Colonic mucosa (tissue), 4 donors: ENCODE measurements around the gene CRTC1. TPM values are rescaled to one million over a fixed set of nuclear protein-coding genes. Genes with fewer than 3 reads are reported as not detected.

Source experiments
- DNase-seq: peaks from one replicate; pipeline ENCODE4 v3.0.0-alpha.2; 2020
- H3K27ac ChIP-seq: fragments of 200-600 bp; one replicate; pipeline ENCODE4 v1.8.0; 2021
- H3K27me3 ChIP-seq: fragments of 200-600 bp; one replicate; pipeline ENCODE4 v1.8.0; 2021
- H3K36me3 ChIP-seq: fragments of 200-600 bp; one replicate; pipeline ENCODE4 v1.8.0; 2021
- H3K4me1 ChIP-seq: fragments of 200-600 bp; one replicate; pipeline ENCODE4 v1.8.0; 2021; ENCODE audit warnings: mild to moderate bottlenecking
- H3K4me3 ChIP-seq: fragments of 200-600 bp; one replicate; pipeline ENCODE4 v1.8.0; 2021
- H3K9ac ChIP-seq, 2 donors: one replicate each; pipeline ENCODE4 v1.7.0; 2013; ENCODE audit warnings: control low read depth in 2 of 2, low read depth in 2 of 2, low read length in 2 of 2
- H3K9me3 ChIP-seq: fragments of 200-600 bp; one replicate; pipeline ENCODE4 v1.8.0; 2021
- CTCF ChIP-seq: fragments of 200-600 bp; IDR thresholded peaks from one replicate; pipeline ENCODE4 v1.8.0; 2022; ENCODE audit warnings: antibody characterized with exemption, mild to moderate bottlenecking
- intact Hi-C: fragments of 100-400 bp; cut with DNase I; formaldehyde crosslinking; loops from one replicate; pipeline ENCODE4 v1.14.1; 2022
- total RNA-seq, 2 donors: library from RNA; stranded (reverse); fragmentation: NEBNext Ultra II Directional in 1 of 2; extraction: Animal tissue kit (Norgen Biotek cat#: 25700) in 1 of 2; gene quantifications; one replicate each; pipeline ENCODE4 v1.2.1, GENCODE V29; 2021
- donor health status: healthy.
- donor health status: DM: no; HTN: no; CAD: no.
- donor health status: DM: no; HTN: no; CAD: no.

Gene CRTC1
- total RNA-seq, 2 donors from 2014 or later = 7.6 to 10.3 TPM

DNA sequence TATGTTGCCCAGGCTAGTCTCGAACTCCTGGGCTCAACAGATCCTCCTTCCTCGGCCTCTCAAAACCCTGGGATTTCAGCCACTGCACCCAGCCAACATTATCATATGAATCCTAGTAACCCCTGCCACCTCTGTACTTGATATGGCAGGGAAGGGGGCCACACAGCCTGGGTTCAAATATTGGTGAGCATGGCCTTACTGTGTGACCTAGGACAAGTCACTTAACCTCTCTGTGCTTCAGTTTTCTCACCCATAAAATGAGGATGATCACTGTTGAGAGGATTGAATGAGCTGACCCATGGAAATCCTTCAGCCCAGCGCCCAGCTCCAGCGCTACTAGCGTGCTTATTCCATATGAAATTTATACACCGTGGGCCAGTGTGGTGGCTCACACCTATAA lies 111.2 kb downstream of the CRTC1 start:
- peaks cover 44% of the 10 kb centered on the region for H3K27me3 ChIP-seq
- intact Hi-C loops = no loop called here
- H3K36me3 ChIP-seq = no peaks in the 10 kb centered on the region
- peaks cover 3% of the 10 kb centered on the region for H3K4me1 ChIP-seq
- no peak for DNase-seq
- no peaks in the 10 kb centered on the region for H3K9me3 ChIP-seq
- TF ChIP-seq CTCF = no peak
- no peak overlapping the region for H3K9ac ChIP-seq
- H3K4me3 ChIP-seq = no peak overlapping the region
- no peak overlapping the region for H3K27ac ChIP-seq

GRCh38 chr19:18795540-18795939 lies 112.1 kb downstream of the CRTC1 start:
- Histone ChIP-seq H3K4me3 (no peak overlapping the region), H3K4me1 (no peaks in the 10 kb centered on the region), H3K9ac (no peak overlapping the region), H3K36me3 (no peaks in the 10 kb centered on the region), H3K27me3 (peaks cover 35% of the 10 kb centered on the region), H3K27ac (no peak overlapping the region), H3K9me3 (no peaks in the 10 kb centered on the region)
- TF ChIP-seq CTCF = no peak
- DNase-seq = no peak
- intact Hi-C loops = no loop called here

DNA sequence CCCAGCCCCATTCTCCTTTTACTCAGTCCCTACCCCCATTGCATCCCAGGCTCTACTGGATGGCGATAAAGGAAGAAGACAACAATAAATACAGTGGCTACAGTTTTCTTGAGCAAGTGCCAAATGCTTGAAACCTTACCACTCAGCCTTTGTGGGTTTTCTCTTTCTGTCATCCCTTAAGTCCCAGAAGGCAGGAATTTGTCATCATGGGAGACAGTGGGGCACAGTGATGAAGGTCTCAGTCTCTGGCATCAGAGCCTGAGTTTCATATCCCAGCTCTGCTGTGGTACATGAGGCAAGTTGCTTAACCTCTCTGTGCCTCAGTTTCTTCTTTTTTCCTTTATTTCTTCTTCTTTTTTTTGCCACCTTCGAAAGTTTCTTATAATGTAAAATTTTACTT lies 112.8 kb downstream of the CRTC1 start:
- H3K9me3 ChIP-seq = no peaks in the 10 kb centered on the region
- H3K36me3 ChIP-seq = no peaks in the 10 kb centered on the region
- H3K9ac ChIP-seq = no peak overlapping the region
- DNase-seq = no peak
- no peak for TF ChIP-seq CTCF
- H3K27ac ChIP-seq = no peak overlapping the region
- H3K27me3 ChIP-seq = peaks cover 28% of the 10 kb centered on the region
- H3K4me3 ChIP-seq = no peak overlapping the region
- no peaks in the 10 kb centered on the region for H3K4me1 ChIP-seq
- intact Hi-C loops = no loop called here

- no peaks in the 10 kb centered on the region for H3K9me3 ChIP-seq
- peaks cover 13% of the 10 kb centered on the region for H3K27me3 ChIP-seq
- intact Hi-C loops = no loop called here
- no peak overlapping the region for H3K27ac ChIP-seq
- H3K4me1 ChIP-seq = no peaks in the 10 kb centered on the region
- no peak overlapping the region for H3K9ac ChIP-seq
- peak; percentile 52 for DNase-seq
- no peak for TF ChIP-seq CTCF
- H3K4me3 ChIP-seq = no peak overlapping the region
- no peaks in the 10 kb centered on the region for H3K36me3 ChIP-seq
These were observed 115.2 kb downstream of the CRTC1 start for GRCh38 chr19:18798384-18799352.

GRCh38 chr19:18799389-18799970 lies 116.0 kb downstream of the CRTC1 start:
- Histone ChIP-seq H3K4me1 (no peaks in the 10 kb centered on the region), H3K9ac (no peak overlapping the region), H3K4me3 (no peak overlapping the region), H3K27ac (no peak overlapping the region), H3K27me3 (peaks cover 13% of the 10 kb centered on the region), H3K9me3 (no peaks in the 10 kb centered on the region), H3K36me3 (no peaks in the 10 kb centered on the region)
- DNase-seq = no peak
- intact Hi-C loops = no loop called here
- TF ChIP-seq CTCF = no peak
